ENCODE measurements around the gene DUOXA1.

DUOXA1 gene

DNA sequence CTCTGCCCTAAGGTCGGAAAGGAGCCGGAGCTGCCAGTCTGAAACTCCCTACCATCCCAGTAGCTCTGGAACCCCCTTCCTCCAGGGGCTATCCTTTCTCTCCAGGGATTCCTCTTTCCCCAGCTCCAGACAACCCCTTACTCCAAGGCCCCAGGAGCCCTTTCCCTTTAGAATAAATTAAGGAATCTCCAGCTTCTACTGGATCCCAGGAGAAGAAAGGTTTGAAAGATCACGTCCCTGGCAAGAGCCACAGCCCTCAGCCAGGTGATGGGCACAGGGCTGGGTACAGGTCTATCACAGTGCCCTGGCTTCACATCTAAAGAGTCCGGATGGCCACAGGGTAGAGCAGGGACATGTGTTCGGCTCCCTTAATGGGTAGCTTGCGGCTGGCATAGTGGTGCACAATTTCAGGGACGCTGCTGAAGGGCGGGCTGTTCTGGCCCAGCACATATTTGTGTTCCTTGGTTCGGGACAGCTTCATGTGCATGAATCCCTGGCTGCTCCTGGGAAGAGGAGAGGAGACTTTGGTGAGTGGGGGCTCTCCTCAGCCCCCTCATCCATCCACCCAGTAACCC, 38.0 kb upstream of the DUOXA1 start:
- no peak for ATAC-seq
- no peak for TF ChIP-seq ZNF565 (CRISPR knock-in tag; conservative IDR thresholded peaks at IDR 0.05; ENCODE audit: low read depth)
- no peak for TF ChIP-seq ISL1 (CRISPR knock-in tag; IDR thresholded peaks at IDR 0.05)
- TF ChIP-seq ARNTL (CRISPR knock-in tag; IDR thresholded peaks at IDR 0.05; ENCODE audit: borderline replicate concordance, low read depth) = no peak
- no peak for TF ChIP-seq PPARA (CRISPR knock-in tag; IDR thresholded peaks at IDR 0.05; ENCODE audit: borderline replicate concordance)
- TF ChIP-seq ZNF70 (CRISPR knock-in tag; IDR thresholded peaks at IDR 0.05) = no peak
- TF ChIP-seq GLIS3 (CRISPR knock-in tag; IDR thresholded peaks at IDR 0.05) = no peak
- TF ChIP-seq, protein P1, sequence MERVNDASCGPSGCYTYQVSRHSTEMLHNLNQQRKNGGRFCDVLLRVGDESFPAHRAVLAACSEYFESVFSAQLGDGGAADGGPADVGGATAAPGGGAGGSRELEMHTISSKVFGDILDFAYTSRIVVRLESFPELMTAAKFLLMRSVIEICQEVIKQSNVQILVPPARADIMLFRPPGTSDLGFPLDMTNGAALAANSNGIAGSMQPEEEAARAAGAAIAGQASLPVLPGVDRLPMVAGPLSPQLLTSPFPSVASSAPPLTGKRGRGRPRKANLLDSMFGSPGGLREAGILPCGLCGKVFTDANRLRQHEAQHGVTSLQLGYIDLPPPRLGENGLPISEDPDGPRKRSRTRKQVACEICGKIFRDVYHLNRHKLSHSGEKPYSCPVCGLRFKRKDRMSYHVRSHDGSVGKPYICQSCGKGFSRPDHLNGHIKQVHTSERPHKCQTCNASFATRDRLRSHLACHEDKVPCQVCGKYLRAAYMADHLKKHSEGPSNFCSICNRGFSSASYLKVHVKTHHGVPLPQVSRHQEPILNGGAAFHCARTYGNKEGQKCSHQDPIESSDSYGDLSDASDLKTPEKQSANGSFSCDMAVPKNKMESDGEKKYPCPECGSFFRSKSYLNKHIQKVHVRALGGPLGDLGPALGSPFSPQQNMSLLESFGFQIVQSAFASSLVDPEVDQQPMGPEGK (CRISPR knock-in tag; IDR thresholded peaks at IDR 0.05; ENCODE audit: borderline replicate concordance) = no peak
- TF ChIP-seq TOX (CRISPR knock-in tag; IDR thresholded peaks at IDR 0.05; ENCODE audit: borderline replicate concordance) = no peak
- no peak for TF ChIP-seq ESRRG (CRISPR knock-in tag; IDR thresholded peaks at IDR 0.05)
- TF ChIP-seq, protein P2, sequence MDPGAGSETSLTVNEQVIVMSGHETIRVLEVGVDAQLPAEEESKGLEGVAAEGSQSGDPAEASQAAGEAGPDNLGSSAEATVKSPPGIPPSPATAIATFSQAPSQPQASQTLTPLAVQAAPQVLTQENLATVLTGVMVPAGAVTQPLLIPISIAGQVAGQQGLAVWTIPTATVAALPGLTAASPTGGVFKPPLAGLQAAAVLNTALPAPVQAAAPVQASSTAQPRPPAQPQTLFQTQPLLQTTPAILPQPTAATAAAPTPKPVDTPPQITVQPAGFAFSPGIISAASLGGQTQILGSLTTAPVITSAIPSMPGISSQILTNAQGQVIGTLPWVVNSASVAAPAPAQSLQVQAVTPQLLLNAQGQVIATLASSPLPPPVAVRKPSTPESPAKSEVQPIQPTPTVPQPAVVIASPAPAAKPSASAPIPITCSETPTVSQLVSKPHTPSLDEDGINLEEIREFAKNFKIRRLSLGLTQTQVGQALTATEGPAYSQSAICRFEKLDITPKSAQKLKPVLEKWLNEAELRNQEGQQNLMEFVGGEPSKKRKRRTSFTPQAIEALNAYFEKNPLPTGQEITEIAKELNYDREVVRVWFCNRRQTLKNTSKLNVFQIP (CRISPR knock-in tag; IDR thresholded peaks at IDR 0.05; ENCODE audit: borderline replicate concordance, low read depth) = no peak
- no peak for TF ChIP-seq ZFP3 (CRISPR knock-in tag; IDR thresholded peaks at IDR 0.05)
- TF ChIP-seq OSR1 (CRISPR knock-in tag; IDR thresholded peaks at IDR 0.05) = no peak
- TF ChIP-seq ZFP30 (CRISPR knock-in tag; IDR thresholded peaks at IDR 0.05) = no peak
- TF ChIP-seq ZNF8 (CRISPR knock-in tag; IDR thresholded peaks at IDR 0.05) = no peak
- TF ChIP-seq RARB (CRISPR knock-in tag; IDR thresholded peaks at IDR 0.05) = no peak
- no peak for TF ChIP-seq CREB5 (CRISPR knock-in tag; IDR thresholded peaks at IDR 0.05; ENCODE audit: low read depth)
- TF ChIP-seq BACH2 (CRISPR knock-in tag; IDR thresholded peaks at IDR 0.05; ENCODE audit: borderline replicate concordance) = no peak
- TF ChIP-seq TCF4 (CRISPR knock-in tag; IDR thresholded peaks at IDR 0.05; ENCODE audit: borderline replicate concordance) = no peak
- no peak for TF ChIP-seq SNAI2 (CRISPR knock-in tag; IDR thresholded peaks at IDR 0.05)
- no peak for TF ChIP-seq ZC3H10 (CRISPR knock-in tag; IDR thresholded peaks at IDR 0.05)

GRCh38 chr15:45166834-45167630, 37.4 kb upstream of the DUOXA1 start:
- TF ChIP-seq SNAI2 (CRISPR knock-in tag; IDR thresholded peaks at IDR 0.05) (0 out of 2 replicates have a peak, but pooled peaks have one; percentile 13), ISL1 (CRISPR knock-in tag; IDR thresholded peaks at IDR 0.05) (no peak), CSDC2 (CRISPR knock-in tag; IDR thresholded peaks at IDR 0.05) (no peak), TSHZ2 (CRISPR knock-in tag; IDR thresholded peaks at IDR 0.05) (peak; percentile 58; the same call in 1 of the 2 replicates), ZFP30 (CRISPR knock-in tag; IDR thresholded peaks at IDR 0.05) (no peak)
- peak; percentile 89 for ATAC-seq

DNA sequence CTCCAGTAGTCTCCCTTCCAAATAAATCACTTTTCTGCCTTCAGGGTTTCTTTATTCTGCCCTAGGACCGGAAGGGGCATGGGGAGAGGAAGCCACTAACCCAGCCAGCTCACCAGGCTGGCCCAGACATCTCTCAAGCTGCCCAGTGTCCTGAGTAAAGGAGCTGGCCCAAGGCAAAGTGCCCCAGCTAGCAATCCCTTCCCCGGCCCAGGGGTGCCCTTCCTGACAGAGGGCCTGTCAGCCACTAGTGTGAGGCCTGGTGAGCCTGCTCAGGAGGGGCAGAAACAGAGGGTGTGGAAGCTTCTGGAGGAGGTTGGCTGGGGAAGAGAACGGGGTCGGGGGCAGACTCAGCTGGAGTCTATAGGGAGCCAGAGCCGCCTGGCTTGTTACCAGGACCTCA, 35.9 kb upstream of the DUOXA1 start:
- no peak for ATAC-seq
- TF ChIP-seq SNAI2 (CRISPR knock-in tag; IDR thresholded peaks at IDR 0.05) (no peak), OSR1 (CRISPR knock-in tag; IDR thresholded peaks at IDR 0.05) (no peak), ZNF565 (CRISPR knock-in tag; conservative IDR thresholded peaks at IDR 0.05; ENCODE audit: low read depth) (no peak), TOX (CRISPR knock-in tag; IDR thresholded peaks at IDR 0.05; ENCODE audit: borderline replicate concordance) (no peak), ZC3H10 (CRISPR knock-in tag; IDR thresholded peaks at IDR 0.05) (no peak), GLIS3 (CRISPR knock-in tag; IDR thresholded peaks at IDR 0.05) (no peak), ISL1 (CRISPR knock-in tag; IDR thresholded peaks at IDR 0.05) (no peak), ZFP30 (CRISPR knock-in tag; IDR thresholded peaks at IDR 0.05) (no peak), BACH2 (CRISPR knock-in tag; IDR thresholded peaks at IDR 0.05; ENCODE audit: borderline replicate concordance) (no peak)
- TF ChIP-seq, protein P1 (CRISPR knock-in tag; IDR thresholded peaks at IDR 0.05; ENCODE audit: borderline replicate concordance) = no peak

All from SK-N-SH treated with all-trans-retinoic acid at 6 μM for 48 hours (cell line).